Stimulated activated CD8-positive, alpha-beta memory T cell treated with anti-CD3 and anti-CD28 coated beads, Interleukin-4, amount 100 ng/mL, for 4 hours (primary cell): ENCODE measurements around the gene DPP8.

ENCODE experiments used
- DNase-seq, 2 donors: peaks; one replicate each; pipeline ENCODE4 v3.0.0-alpha.2; 2020; ENCODE audit warnings: low read depth in 2 of 2, low spot score in 1 of 2

The DPP8 gene

GRCh38 chr15:65426216-65426853, 91.2 kb downstream of the DPP8 start:
- DNase-seq, result no peak

- no peak for DNase-seq
These were observed 92.8 kb downstream of the DPP8 start for GRCh38 chr15:65424683-65425082.

GRCh38 chr15:65423976-65424679, 93.4 kb downstream of the DPP8 start:
- DNase-seq, result no peak

- DNase-seq, result no peak
These were observed 94.1 kb downstream of the DPP8 start for GRCh38 chr15:65423150-65423975.

- no peak for DNase-seq
These were observed 95.9 kb downstream of the DPP8 start for GRCh38 chr15:65421360-65422215.

GRCh38 chr15:65420975-65421359, 96.5 kb downstream of the DPP8 start:
- DNase-seq, result no peak

- DNase-seq, result no peak
These were observed 98.9 kb downstream of the DPP8 start for GRCh38 chr15:65418596-65418995.

GRCh38 chr15:65416845-65417416, 100.6 kb downstream of the DPP8 start:
- DNase-seq, result no peak

GRCh38 chr15:65414841-65415621, 102.5 kb downstream of the DPP8 start:
- no peak for DNase-seq

- DNase-seq, result no peak
These were observed 103.7 kb downstream of the DPP8 start for GRCh38 chr15:65413760-65414144.

- no peak for DNase-seq
These were observed 104.3 kb downstream of the DPP8 start for GRCh38 chr15:65413051-65413759.

GRCh38 chr15:65412556-65412955, 104.9 kb downstream of the DPP8 start:
- DNase-seq, result no peak

GRCh38 chr15:65411465-65412071, 105.9 kb downstream of the DPP8 start:
- DNase-seq, result no peak

- no peak for DNase-seq
These were observed 106.5 kb downstream of the DPP8 start for GRCh38 chr15:65410972-65411371.

- no peak for DNase-seq
These were observed 107.5 kb downstream of the DPP8 start for GRCh38 chr15:65410036-65410435.

- DNase-seq, result no peak
These were observed 108.4 kb downstream of the DPP8 start for GRCh38 chr15:65409036-65409631.

GRCh38 chr15:65408324-65409035, 109.0 kb downstream of the DPP8 start:
- DNase-seq, result no peak

- no peak for DNase-seq
These were observed 111.0 kb downstream of the DPP8 start for GRCh38 chr15:65406424-65407000.
